GM12864 (cell line): ENCODE measurements around the gene RTP3.

Experiments used
- DNase-seq: peaks from one replicate; pipeline ENCODE4 v3.0.0-alpha.2; 2011; ENCODE audit warnings: low read depth
- H3K4me3 ChIP-seq: 2 replicates; pipeline ENCODE4 v1.5.1; 2011; ENCODE audit warnings: mild to moderate bottlenecking, low read depth, low read length, control low read depth
- TF ChIP-seq, protein P1 (sequence below): IDR thresholded peaks from 2 replicates; pipeline ENCODE4 v1.5.1; 2011; ENCODE audit warnings: low read depth, mild to moderate bottlenecking, moderate library complexity, low read length, control low read depth, inconsistent platforms; ENCODE audit errors: missing control alignments

Gene RTP3

GRCh38 chr3:46497556-46498265 lies at the start of gene RTP3:
TSS of gene RTP3 (plus strand) at chr3:46497976. CDS start at chr3:46498063, 87 bp downstream.
- DNase-seq, result no peak
- TF ChIP-seq, protein P1, sequence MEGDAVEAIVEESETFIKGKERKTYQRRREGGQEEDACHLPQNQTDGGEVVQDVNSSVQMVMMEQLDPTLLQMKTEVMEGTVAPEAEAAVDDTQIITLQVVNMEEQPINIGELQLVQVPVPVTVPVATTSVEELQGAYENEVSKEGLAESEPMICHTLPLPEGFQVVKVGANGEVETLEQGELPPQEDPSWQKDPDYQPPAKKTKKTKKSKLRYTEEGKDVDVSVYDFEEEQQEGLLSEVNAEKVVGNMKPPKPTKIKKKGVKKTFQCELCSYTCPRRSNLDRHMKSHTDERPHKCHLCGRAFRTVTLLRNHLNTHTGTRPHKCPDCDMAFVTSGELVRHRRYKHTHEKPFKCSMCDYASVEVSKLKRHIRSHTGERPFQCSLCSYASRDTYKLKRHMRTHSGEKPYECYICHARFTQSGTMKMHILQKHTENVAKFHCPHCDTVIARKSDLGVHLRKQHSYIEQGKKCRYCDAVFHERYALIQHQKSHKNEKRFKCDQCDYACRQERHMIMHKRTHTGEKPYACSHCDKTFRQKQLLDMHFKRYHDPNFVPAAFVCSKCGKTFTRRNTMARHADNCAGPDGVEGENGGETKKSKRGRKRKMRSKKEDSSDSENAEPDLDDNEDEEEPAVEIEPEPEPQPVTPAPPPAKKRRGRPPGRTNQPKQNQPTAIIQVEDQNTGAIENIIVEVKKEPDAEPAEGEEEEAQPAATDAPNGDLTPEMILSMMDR, result no peak
- H3K4me3 ChIP-seq, result no peak within 1 kb of the TSS

GRCh38 chr3:46448721-46449120 lies 49.1 kb upstream of the RTP3 start:
- TF ChIP-seq, protein P1, result no peak
- DNase-seq, result no peak
- no peak overlapping the region for H3K4me3 ChIP-seq

DNA sequence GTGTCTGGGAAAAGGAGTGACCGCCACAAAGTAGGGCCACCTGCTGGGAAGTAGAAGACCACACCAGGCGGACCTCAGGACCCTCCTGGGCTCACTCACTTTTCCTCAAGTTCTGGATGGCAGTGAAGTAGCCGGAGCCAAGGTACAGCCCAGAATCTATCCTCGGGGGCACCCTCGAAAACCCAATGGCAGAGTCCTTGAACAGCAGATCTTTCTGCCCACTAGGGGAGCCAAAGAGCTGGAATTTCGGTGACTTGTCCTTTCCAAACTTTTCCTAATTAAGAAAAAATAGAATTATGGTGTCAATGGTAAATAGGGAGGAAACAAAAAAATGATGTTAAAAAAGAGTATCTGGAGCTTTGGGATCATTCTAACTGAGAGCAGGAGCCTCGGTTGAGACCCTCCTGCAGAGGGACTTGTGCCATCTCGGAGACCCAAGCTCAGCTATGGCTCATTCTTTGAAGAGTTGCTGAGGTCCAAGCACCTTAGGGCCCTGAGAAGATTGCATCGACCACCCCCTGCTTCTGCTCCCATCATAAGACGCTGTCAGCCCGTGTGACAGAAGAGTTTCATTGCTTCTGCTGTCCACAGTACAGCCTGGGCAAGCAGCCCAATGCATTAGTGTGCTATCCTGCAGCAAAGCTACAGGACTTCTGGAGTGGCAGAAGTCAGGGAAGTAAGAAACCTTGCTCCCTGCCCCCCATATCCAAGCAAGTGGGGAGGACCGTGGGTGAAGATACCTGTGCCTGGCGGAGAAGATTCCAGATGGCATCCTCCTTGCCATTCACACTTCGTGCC lies 47.8 kb upstream of the RTP3 start:
- TF ChIP-seq, protein P1, result peak; percentile 75
- DNase-seq, result no peak
- H3K4me3 ChIP-seq, result no peak overlapping the region

DNA sequence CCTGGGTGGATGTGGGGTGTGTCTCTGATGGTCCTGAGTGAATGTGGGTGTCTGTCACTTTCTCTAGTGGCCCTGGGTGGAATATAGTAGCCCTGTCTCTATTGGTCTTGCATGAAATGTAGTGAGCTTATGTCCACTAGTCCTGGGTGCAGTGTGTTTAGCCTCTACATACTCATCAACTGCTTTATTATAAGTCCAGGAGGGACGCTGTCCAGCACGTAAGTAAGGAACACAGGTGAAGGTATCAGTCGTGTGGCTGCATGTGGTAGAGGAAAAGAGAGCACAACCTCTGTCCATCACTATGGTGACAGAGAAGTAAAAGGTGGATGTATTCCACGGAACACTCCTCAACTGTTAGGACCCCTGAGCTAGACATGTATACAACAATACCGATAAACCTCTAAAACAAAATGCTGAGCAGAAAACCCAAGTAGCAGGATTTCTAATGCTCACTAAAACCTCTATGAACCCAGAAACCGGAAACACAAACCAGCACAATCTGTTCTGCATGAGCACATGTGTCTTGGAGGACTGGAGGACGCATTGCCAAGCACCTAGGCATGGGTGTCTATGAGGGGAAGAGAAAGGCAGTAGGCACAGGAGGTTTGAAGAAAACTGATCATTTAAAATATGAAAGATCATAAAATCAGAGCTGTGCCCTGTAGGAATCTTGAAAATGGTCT lies 44.1 kb upstream of the RTP3 start:
- no peak for DNase-seq
- TF ChIP-seq, protein P1, result no peak
- H3K4me3 ChIP-seq, result no peak overlapping the region

- DNase-seq, result no peak
- H3K4me3 ChIP-seq, result no peak overlapping the region
- TF ChIP-seq, protein P1, result no peak
Observed at GRCh38 chr3:46454209-46454595, 43.6 kb upstream of the RTP3 start.

- H3K4me3 ChIP-seq, result no peak overlapping the region
- TF ChIP-seq, protein P1, result no peak
- no peak for DNase-seq
Observed at GRCh38 chr3:46454606-46455005, 43.2 kb upstream of the RTP3 start.
